Aorta (tissue), 5 donors: ENCODE results near the gene TRIM62. TPM values are rescaled to one million over a fixed set of nuclear protein-coding genes. Genes with fewer than 3 reads are reported as not detected.

Source experiments
- ATAC-seq: fragments of 200-7000 bp; cut with Tn5 transposase; one replicate; pipeline ENCODE4 v1.9.1; 2022; ENCODE audit warnings: moderate library complexity; ENCODE audit not compliant: low FRiP score
- DNase-seq, 2 donors: peaks; one replicate each; pipeline ENCODE4 v3.0.0-alpha.2; 2020
- H3K27ac ChIP-seq, 2 donors: one replicate each; pipeline ENCODE4 v1.5.1; 2013; ENCODE audit warnings: low read length in 2 of 2, mild to moderate bottlenecking in 2 of 2, moderate library complexity in 2 of 2, control low read depth in 1 of 2, inconsistent platforms in 1 of 2, low read depth in 1 of 2
- H3K27me3 ChIP-seq, 2 donors: one replicate each; pipeline ENCODE4 v1.6.1; 2013; ENCODE audit warnings: control low read depth in 1 of 2, low read length in 1 of 2, mild to moderate bottlenecking in 1 of 2, moderate library complexity in 1 of 2; ENCODE audit not compliant: insufficient read depth in 2 of 2, control insufficient read depth in 1 of 2
- H3K36me3 ChIP-seq, 2 donors: one replicate each; pipeline ENCODE4 v1.6.1; 2013; ENCODE audit warnings: control low read depth in 1 of 2, low read length in 1 of 2, mild to moderate bottlenecking in 1 of 2; ENCODE audit not compliant: insufficient read depth in 2 of 2, control insufficient read depth in 1 of 2
- H3K4me1 ChIP-seq, 2 donors: one replicate each; pipeline ENCODE4 v1.6.1; 2013; ENCODE audit warnings: low read length in 2 of 2, control low read depth in 1 of 2, mild to moderate bottlenecking in 1 of 2, moderate library complexity in 1 of 2; ENCODE audit not compliant: insufficient read depth in 2 of 2, control insufficient read depth in 1 of 2
- H3K4me3 ChIP-seq, 2 donors: one replicate each; pipeline ENCODE4 v1.5.1; 2013; ENCODE audit warnings: low read length in 2 of 2, control low read depth in 1 of 2, mild to moderate bottlenecking in 1 of 2
- H3K9me3 ChIP-seq: one replicate; pipeline ENCODE4 v1.6.1; 2013; ENCODE audit warnings: mild to moderate bottlenecking, low read length; ENCODE audit not compliant: control insufficient read depth
- WGBS, 2 donors: extraction: QIAGEN DNeasy Blood & Tissue Kit; methylation state at CpG; one replicate each; pipeline ENCODE4 v1.1.7; 2013; 5-methylcytosine and 5-hydroxymethylcytosine counted together
- intact Hi-C, 2 donors: fragments of 100-400 bp; cut with DNase I; formaldehyde crosslinking; loops; one replicate each; pipeline versions ENCODE4 v1.14.2 to v1.15.0; 2022
- long read RNA-seq, 2 donors: library from polyadenylated mRNA; unstranded; transcript quantifications; one replicate each; pipeline ENCODE4 v2.0.0, GENCODE V29; 2020 to 2021
- polyA plus RNA-seq, 2 donors: library from polyadenylated mRNA; stranded (reverse); fragments of 200-250 nt; gene quantifications; one replicate each; pipeline ENCODE4 v1.2.3, GENCODE V29; 2013
- total RNA-seq, 2 donors: library from RNA; stranded (reverse); fragmentation: NEBNext Ultra II Directional; extraction: Animal tissue kit (Norgen Biotek cat#: 25700); gene quantifications; one replicate each; pipeline ENCODE4 v1.2.1, GENCODE V29; 2021
- donor health status: healthy with polysubstance abuse.
- donor health status: Bipolar disorder and iron deficiency.
- donor health status: DM: no; HTN: no; CAD: no.
- donor health status: DM: no; HTN: no; CAD: no.
- donor health status: DM: yes; HTN: yes; CAD: no.

The TRIM62 gene
- 1 to 10 TPM; 5.7 to 8.0 TPM for total RNA-seq
- polyA plus RNA-seq, result 1 to 10 TPM; 1.0 to 7.7 TPM
- long read RNA-seq, donor 1, partial matches to known transcripts, result 0 of 12 reads
- long read RNA-seq, donor 1, other reads (novel, unspliced or antisense), result 11 of 12 reads
- long read RNA-seq, donor 2, partial matches to known transcripts, result 1 of 6 reads
- long read RNA-seq, donor 2, other reads (novel, unspliced or antisense), result 4 of 6 reads

DNA sequence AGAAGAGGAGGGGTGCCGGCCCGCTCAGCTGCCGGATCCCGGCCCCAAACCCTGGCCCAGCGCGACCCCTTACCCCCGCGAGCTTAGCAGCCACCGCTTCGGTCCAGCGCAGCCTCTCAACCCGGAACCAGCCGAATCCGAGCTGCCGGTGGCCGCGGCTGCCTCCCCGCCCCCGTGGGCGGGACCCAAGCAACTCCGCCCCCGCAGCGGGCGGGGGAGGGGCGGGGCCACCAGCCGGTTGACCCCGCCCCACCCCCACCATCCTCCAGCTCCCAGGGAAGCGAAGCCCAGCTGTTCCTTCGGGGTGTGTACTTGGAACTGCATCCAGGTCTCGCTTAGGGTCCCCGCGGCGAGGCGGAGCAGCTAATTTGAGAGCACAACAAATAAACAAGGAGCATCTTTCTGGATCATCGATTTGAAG lies at the start of gene TRIM62:
Gene TRIM62, minus strand, starts transcription at position 123 of the 421 bp plus-strand sequence. CDS start 611 bp downstream, outside the sequence.
- Histone ChIP-seq H3K9me3 (no peaks in the 10 kb centered on the region), H3K4me1 (peaks cover 3 to 4% of the 10 kb centered on the region in 2 donors), H3K36me3 (no peaks in the 10 kb centered on the region), H3K27ac (peak within 1 kb of the TSS; percentile 1 to 46), H3K27me3 (no peaks in the 10 kb centered on the region), H3K4me3 (peak within 1 kb of the TSS; percentile 65 to 69)
- DNase-seq (peak; percentile 89 to 95), ATAC-seq (peak; percentile 95)
- intact Hi-C loops, result loop anchor here (5.0 to 10.0 kb wide), 2 partner anchors 55 to 73 kb away; partner anchors contain the start of gene ZNF362 (in 1 of the 2)
- 0 to 1% methylated on average over 29 to 35 of the region's 35 CpGs for WGBS, 2 donors

GRCh38 chr1:33231166-33231565 lies 49.3 kb upstream of the TRIM62 start:
- no peak for DNase-seq
- Histone ChIP-seq H3K4me1 (no peaks in the 10 kb centered on the region), H3K27ac (no peak overlapping the region), H3K9me3 (no peaks in the 10 kb centered on the region), H3K36me3 (no peaks in the 10 kb centered on the region), H3K4me3 (no peak overlapping the region), H3K27me3 (no peaks in the 10 kb centered on the region)
- WGBS, 2 donors, result 83 to 84% methylated on average over 7 of the region's 7 CpGs
- intact Hi-C loops, result no loop called here
- no peak for ATAC-seq

DNA sequence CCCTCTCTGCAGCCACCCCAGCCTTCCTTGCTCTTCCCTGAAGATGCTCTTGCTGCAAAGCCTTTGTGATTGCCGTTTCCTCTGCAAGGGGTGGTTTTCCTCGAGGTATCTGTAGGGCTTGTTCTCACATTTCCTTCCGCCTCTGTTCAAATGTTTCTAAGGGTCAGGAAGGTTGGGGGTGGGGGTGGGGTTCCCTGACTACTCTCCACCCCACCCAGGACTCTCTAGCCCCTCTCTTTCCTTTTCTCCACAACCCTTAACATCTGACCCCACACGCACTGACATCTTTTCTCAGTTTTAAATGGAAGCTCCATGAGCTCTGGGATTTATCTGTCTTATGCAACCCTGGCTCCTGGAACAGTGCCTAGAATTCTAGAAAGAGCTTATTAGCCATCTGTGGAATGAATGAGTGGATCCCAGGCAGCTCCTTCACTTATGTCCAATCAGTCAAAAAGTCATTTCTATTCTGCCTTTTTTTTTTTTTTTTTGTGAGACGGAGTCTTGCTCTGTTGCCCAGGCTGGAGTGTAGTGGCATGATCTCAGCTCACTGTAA lies 47.2 kb upstream of the TRIM62 start:
- Histone ChIP-seq H3K27ac (no peak overlapping the region), H3K27me3 (no peaks in the 10 kb centered on the region), H3K4me3 (no peak overlapping the region), H3K36me3 (no peaks in the 10 kb centered on the region), H3K9me3 (no peaks in the 10 kb centered on the region), H3K4me1 (no peaks in the 10 kb centered on the region)
- ATAC-seq (no peak), DNase-seq (no peak)
- intact Hi-C loops, result loop anchor here in 1 of 2 donors (10.0 kb wide), 1 partner anchor 386 kb away; no protein-coding TSS in a partner anchor
- 42 to 46% methylated on average over 5 of the region's 5 CpGs for WGBS, 2 donors

GRCh38 chr1:33225586-33225985 lies 43.7 kb upstream of the TRIM62 start:
- 83 to 84% methylated on average over 1 of the region's 1 CpG for WGBS, 2 donors
- Histone ChIP-seq H3K36me3 (no peaks in the 10 kb centered on the region), H3K27ac (no peak overlapping the region), H3K27me3 (no peaks in the 10 kb centered on the region), H3K9me3 (no peaks in the 10 kb centered on the region), H3K4me1 (no peaks in the 10 kb centered on the region), H3K4me3 (no peak overlapping the region)
- intact Hi-C loops, result loop anchor here in 1 of 2 donors (10.0 kb wide), 1 partner anchor 389 kb away; no protein-coding TSS in a partner anchor
- DNase-seq (no peak), ATAC-seq (no peak)

DNA sequence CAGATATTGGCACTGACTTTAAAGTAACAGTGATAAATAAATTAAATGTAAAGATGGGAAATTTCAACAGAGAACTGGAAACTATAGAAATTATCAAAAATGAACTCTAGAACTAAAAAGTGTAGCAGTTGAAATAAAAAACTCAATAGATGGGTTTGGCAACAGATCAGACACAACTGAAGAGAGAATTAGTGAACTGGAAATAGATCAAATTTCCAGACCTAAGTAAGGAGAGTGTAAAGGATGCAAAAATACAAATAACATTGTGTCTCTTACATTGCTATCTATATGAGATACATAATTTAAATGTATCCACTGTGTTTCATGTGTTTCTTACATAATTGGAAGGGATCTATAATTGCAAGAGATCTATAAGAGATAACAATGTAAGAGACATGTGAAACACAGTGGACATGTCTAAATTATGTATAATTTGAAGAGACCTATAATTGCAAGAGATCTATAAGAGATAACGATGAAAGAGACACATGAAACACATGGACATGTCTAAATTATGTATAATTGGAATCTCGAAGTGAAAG lies 42.4 kb upstream of the TRIM62 start:
- 83 to 88% methylated on average over 2 of the region's 2 CpGs for WGBS, 2 donors
- DNase-seq (no peak), ATAC-seq (no peak)
- Histone ChIP-seq H3K27me3 (no peaks in the 10 kb centered on the region), H3K4me3 (no peak overlapping the region), H3K4me1 (no peaks in the 10 kb centered on the region), H3K27ac (no peak overlapping the region), H3K9me3 (no peaks in the 10 kb centered on the region), H3K36me3 (no peaks in the 10 kb centered on the region)
- intact Hi-C loops, result loop anchor here (5.0 to 10.0 kb wide), 3 partner anchors 73 to 391 kb away; no protein-coding TSS in a partner anchor

DNA sequence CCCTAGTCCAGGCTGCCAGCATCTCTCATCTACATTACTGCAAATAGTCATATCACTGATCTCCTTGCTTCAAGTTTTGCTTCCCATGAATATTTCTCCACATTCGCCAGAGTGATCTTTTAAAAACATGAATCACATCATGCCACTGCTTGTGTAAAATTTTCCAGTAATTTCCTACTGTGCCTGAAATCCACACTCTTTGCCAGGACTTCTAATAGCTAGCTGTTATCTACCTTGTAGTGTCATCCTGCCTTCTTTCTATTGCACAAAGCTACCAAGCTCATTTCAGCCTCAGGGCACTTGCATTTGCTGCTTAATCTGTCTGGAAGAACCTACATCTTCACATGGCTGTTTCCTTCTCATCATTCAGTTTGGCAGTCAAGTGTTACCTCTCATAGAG lies 40.5 kb upstream of the TRIM62 start:
- 46 to 48% methylated on average over 1 of the region's 1 CpG for WGBS, 2 donors
- H3K27me3 ChIP-seq, result no peaks in the 10 kb centered on the region
- DNase-seq (no peak), ATAC-seq (no peak)
- intact Hi-C loops, result loop anchor here (5.0 to 10.0 kb wide), 3 partner anchors 75 to 392 kb away; no protein-coding TSS in a partner anchor
- H3K4me3 ChIP-seq, result no peak overlapping the region
- no peak overlapping the region for H3K27ac ChIP-seq
- no peaks in the 10 kb centered on the region for H3K36me3 ChIP-seq
- no peaks in the 10 kb centered on the region for H3K4me1 ChIP-seq
- H3K9me3 ChIP-seq, result no peaks in the 10 kb centered on the region

- H3K4me1 ChIP-seq, result no peaks in the 10 kb centered on the region
- H3K27ac ChIP-seq, result no peak overlapping the region
- H3K4me3 ChIP-seq, result no peak overlapping the region
- no peaks in the 10 kb centered on the region for H3K27me3 ChIP-seq
- WGBS, 2 donors, result 75 to 77% methylated on average over 2 of the region's 2 CpGs
- DNase-seq (no peak), ATAC-seq (no peak)
- no peaks in the 10 kb centered on the region for H3K36me3 ChIP-seq
- no peaks in the 10 kb centered on the region for H3K9me3 ChIP-seq
- intact Hi-C loops, result loop anchor here (5.0 to 10.0 kb wide), 3 partner anchors 76 to 393 kb away; no protein-coding TSS in a partner anchor
Observed at GRCh38 chr1:33221385-33221758, 39.5 kb upstream of the TRIM62 start.

- ATAC-seq (no peak), DNase-seq (no peak)
- intact Hi-C loops, result loop anchor here (5.0 to 10.0 kb wide), 3 partner anchors 76 to 394 kb away; no protein-coding TSS in a partner anchor
Observed at GRCh38 chr1:33220676-33221384, 39.0 kb upstream of the TRIM62 start.

More at GRCh38 chr1:33220676-33221384, 39.0 kb upstream of the TRIM62 start:
- H3K9me3 ChIP-seq, result no peaks in the 10 kb centered on the region
- H3K36me3 ChIP-seq, result no peaks in the 10 kb centered on the region
- no peak overlapping the region for H3K4me3 ChIP-seq
- no peaks in the 10 kb centered on the region for H3K27me3 ChIP-seq
- H3K27ac ChIP-seq, result no peak overlapping the region
- no peaks in the 10 kb centered on the region for H3K4me1 ChIP-seq
- 52 to 61% methylated on average over 12 of the region's 12 CpGs for WGBS, 2 donors
